ENCODE results near the gene ESR2. TPM values are rescaled to one million over a fixed set of nuclear protein-coding genes. Genes with fewer than 3 reads are reported as not detected.

Gene ESR2
- total and polyA plus RNA-seq, 2 of the 8 experiments (the other 6 are each of a cell fraction or from before 2014, with no cell fraction given), result 0.19 to 0.23 TPM

DNA sequence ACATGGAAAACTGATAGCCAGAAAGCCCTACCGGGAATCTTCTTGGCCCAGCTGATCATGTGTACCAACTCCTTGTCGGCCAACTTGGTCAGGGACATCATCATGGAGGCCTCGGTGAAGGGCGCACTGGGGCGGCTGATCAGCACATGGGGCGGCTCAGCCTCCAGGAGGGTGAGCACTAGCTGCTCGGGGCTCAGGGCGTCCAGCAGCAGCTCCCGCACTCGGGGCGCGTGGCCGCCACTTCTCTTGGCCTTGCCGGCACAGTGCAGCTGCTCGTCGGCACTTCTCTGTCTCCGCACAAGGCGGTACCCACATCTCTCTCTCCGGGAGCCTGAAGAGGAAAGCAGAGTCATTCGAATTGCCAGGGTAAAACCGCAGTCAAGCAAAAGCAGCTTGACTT lies 33.8 kb downstream of the ESR2 start (continued):
- TF ChIP-seq GABPA (IDR thresholded peaks at IDR 0.05; ENCODE audit: borderline replicate concordance, insufficient read depth, low read length) (no peak), EP300 (IDR thresholded peaks at IDR 0.05; ENCODE audit: borderline replicate concordance in 1 of 2, low read depth in 2 of 2, low read length in 2 of 2) (no peak), YY1 (IDR thresholded peaks at IDR 0.05; ENCODE audit: low read depth, low read length) (no peak), KDM5A (IDR thresholded peaks at IDR 0.05; ENCODE audit: low read length) (no peak), SIRT6 (IDR thresholded peaks at IDR 0.05; ENCODE audit: low read length) (no peak)
